Hepatocyte (in vitro differentiated cells): Measurements from ENCODE around the gene LDB3. TPM values are rescaled to one million over a fixed set of nuclear protein-coding genes. Genes with fewer than 3 reads are reported as not detected.
"Not testable (repeated sequence)": the region's sequence is repeated elsewhere in the genome, so short reads cannot be mapped to it uniquely, and the experiment has no call there.

Experiments
- DNase-seq: peaks from one replicate; pipeline ENCODE4 v3.0.0-alpha.2; 2016; ENCODE audit warnings: low spot score
- H2AFZ ChIP-seq: fragments of 200-600 bp; sonication (generic); 2 replicates; pipeline ENCODE4 v1.6.0; 2016; ENCODE audit warnings: antibody characterized with exemption, mild to moderate bottlenecking
- H3K27ac ChIP-seq: fragments of 200-600 bp; sonication (generic); 2 replicates; pipeline ENCODE4 v1.5.1; 2016; ENCODE audit warnings: mild to moderate bottlenecking
- H3K27me3 ChIP-seq: fragments of 200-600 bp; sonication (generic); 2 replicates; pipeline ENCODE4 v1.6.1; 2016
- H3K36me3 ChIP-seq: fragments of 200-600 bp; sonication (generic); replicated peaks from 2 replicates; pipeline ENCODE4 v1.5.1; 2016; ENCODE audit warnings: low read depth; ENCODE audit not compliant: insufficient read depth
- H3K4me1 ChIP-seq: fragments of 200-600 bp; sonication (generic); 2 replicates; pipeline ENCODE4 v1.5.1; 2016; ENCODE audit warnings: mild to moderate bottlenecking, moderate library complexity; ENCODE audit not compliant: insufficient read depth
- H3K4me2 ChIP-seq: fragments of 200-600 bp; sonication (generic); 2 replicates; pipeline ENCODE4 v1.6.0; 2016
- H3K4me3 ChIP-seq: fragments of 200-600 bp; sonication (generic); 2 replicates; pipeline ENCODE4 v1.5.1; 2016; ENCODE audit warnings: mild to moderate bottlenecking
- H3K79me2 ChIP-seq: fragments of 200-600 bp; sonication (generic); 2 replicates; pipeline ENCODE4 v1.6.0; 2017; ENCODE audit warnings: mild to moderate bottlenecking
- H3K9me2 ChIP-seq: fragments of 200-600 bp; sonication (generic); replicated peaks from 2 replicates; pipeline ENCODE4 v1.6.0; 2017; ENCODE audit warnings: mild to moderate bottlenecking; ENCODE audit not compliant: insufficient read depth
- H3K9me3 ChIP-seq: fragments of 200-600 bp; sonication (generic); 2 replicates; pipeline ENCODE4 v1.5.1; 2016; ENCODE audit warnings: low read depth, mild to moderate bottlenecking
- H4K20me1 ChIP-seq: fragments of 200-600 bp; sonication (generic); 2 replicates; pipeline ENCODE4 v1.6.0; 2016; ENCODE audit warnings: mild to moderate bottlenecking; ENCODE audit not compliant: insufficient read depth, poor library complexity, severe bottlenecking
- EZH2 ChIP-seq: fragments of 200-600 bp; sonication (generic); IDR thresholded peaks from 2 replicates; pipeline ENCODE4 v1.6.1; 2016; ENCODE audit warnings: antibody characterized with exemption, mild to moderate bottlenecking, borderline replicate concordance
- EZH2phosphoT487 ChIP-seq: fragments of 200-600 bp; sonication (generic); IDR thresholded peaks from one replicate; pipeline ENCODE4 v1.6.1; 2018; ENCODE audit warnings: antibody characterized with exemption, mild to moderate bottlenecking, low read depth, moderate library complexity; ENCODE audit not compliant: unreplicated experiment, severe bottlenecking
- WGBS: methylation state at CpG from one replicate; pipeline ENCODE4 v1.1.6; 2016; ENCODE audit warnings: low lambda C conversion rate; ENCODE audit errors: missing lambda C conversion rate; 5-methylcytosine and 5-hydroxymethylcytosine counted together
- polyA plus RNA-seq: library from polyadenylated mRNA; unstranded; fragments of >200 nt; fragmentation: Nextera tagmentation; extraction: Ambion mirVana; gene quantifications from 2 replicates; pipeline ENCODE4 v1.2.1, GENCODE V29; 2016
- total RNA-seq: library from RNA; depleted of rRNA; stranded (reverse); fragments of >200 nt; gene quantifications from 2 replicates; pipeline ENCODE4 v1.2.3, GENCODE V29; 2014
- TF ChIP-seq, protein P1 (sequence below): fragments of 200-600 bp; sonication (generic); IDR thresholded peaks from 2 replicates; pipeline ENCODE4 v1.5.1; 2016; ENCODE audit warnings: antibody characterized with exemption, mild to moderate bottlenecking; ENCODE audit not compliant: poor library complexity

Gene LDB3
- total and polyA plus RNA-seq, 2 experiments from 2014 or later: 0.31 TPM; not detected in 1

DNA sequence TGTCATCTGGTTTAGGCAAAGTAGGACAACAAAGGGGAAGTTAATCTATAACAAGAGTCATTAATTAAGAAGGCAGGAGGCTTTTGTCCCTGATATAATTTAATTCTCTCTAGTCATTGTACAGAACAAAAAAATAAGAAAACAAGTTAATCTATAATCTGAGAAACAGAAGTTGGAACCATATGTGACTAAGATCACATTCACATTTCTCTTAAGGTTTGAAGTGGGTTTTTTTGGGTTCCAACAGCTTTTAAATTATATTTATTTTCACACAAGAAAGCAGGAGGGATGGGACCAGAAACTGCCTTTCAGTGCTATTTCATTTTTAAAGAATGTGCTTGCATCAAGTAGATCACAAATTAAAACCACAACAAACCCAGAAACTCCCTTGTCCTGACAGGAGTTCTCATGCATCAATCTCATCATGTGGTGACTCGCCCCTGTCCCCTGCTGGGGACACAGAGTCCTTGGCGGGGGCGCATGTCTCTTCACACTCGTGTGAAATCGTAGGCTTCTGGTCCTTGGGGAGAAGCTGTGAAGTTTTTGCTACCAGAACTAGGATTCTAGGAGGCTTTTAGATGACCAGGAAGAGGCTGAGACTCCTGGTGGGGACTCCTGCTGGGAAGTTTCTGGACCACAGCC is 24.0 kb upstream of the LDB3 start:
- Histone ChIP-seq H3K9me2 (no peaks in the 10 kb centered on the region), H4K20me1 (no peaks in the 10 kb centered on the region), H3K79me2 (no peaks in the 10 kb centered on the region), H3K27ac (no peak overlapping the region), H2AFZ (no peak overlapping the region), H3K4me2 (no peak overlapping the region), H3K4me3 (no peak overlapping the region), H3K36me3 (no peaks in the 10 kb centered on the region), H3K9me3 (no peaks in the 10 kb centered on the region), H3K27me3 (no peaks in the 10 kb centered on the region), H3K4me1 (peaks cover 16% of the 10 kb centered on the region)
- DNase-seq: no peak
- 75% methylated on average over 5 of the region's 5 CpGs for WGBS
- no peak for TF ChIP-seq EZH2phosphoT487
- TF ChIP-seq, protein P1, sequence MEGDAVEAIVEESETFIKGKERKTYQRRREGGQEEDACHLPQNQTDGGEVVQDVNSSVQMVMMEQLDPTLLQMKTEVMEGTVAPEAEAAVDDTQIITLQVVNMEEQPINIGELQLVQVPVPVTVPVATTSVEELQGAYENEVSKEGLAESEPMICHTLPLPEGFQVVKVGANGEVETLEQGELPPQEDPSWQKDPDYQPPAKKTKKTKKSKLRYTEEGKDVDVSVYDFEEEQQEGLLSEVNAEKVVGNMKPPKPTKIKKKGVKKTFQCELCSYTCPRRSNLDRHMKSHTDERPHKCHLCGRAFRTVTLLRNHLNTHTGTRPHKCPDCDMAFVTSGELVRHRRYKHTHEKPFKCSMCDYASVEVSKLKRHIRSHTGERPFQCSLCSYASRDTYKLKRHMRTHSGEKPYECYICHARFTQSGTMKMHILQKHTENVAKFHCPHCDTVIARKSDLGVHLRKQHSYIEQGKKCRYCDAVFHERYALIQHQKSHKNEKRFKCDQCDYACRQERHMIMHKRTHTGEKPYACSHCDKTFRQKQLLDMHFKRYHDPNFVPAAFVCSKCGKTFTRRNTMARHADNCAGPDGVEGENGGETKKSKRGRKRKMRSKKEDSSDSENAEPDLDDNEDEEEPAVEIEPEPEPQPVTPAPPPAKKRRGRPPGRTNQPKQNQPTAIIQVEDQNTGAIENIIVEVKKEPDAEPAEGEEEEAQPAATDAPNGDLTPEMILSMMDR: peak; percentile 22

DNA sequence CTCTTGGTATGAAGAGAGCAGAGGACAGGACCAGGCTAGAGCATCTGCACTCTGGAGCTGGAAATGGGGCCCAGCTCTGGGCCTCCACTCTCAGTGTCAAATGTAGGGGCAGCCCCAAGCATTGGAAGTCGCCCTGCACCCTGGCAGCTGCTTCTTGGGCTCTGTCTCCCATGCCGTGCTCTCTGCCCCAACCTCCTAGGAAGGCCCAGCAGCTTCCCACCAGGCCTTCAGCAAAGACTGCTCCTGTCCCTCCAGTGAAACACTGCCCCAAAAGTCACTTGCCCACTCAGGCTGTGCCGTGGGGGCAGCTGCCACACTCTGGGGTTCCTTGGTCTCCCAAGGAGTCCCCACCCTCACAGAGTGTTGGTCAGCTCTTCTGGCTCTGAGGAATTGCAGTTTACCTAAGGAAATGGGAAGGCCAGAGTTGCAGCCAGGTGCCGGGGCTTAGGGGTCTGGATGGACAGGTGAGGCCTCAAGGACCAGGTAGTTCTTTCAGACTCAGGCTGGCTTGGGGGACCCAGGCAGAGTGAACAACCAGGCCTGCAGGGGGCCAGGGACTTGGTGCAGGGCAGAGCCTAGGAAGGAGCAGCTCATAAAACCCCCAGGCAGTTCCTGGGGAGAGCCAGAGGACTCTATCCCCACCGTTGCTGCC is 23.4 kb upstream of the LDB3 start:
- no peaks in the 10 kb centered on the region for H3K9me2 ChIP-seq
- no peaks in the 10 kb centered on the region for H3K9me3 ChIP-seq
- H4K20me1 ChIP-seq: no peaks in the 10 kb centered on the region
- H2AFZ ChIP-seq: no peak overlapping the region
- H3K4me1 ChIP-seq: peaks cover 21% of the 10 kb centered on the region
- no peaks in the 10 kb centered on the region for H3K27me3 ChIP-seq
- TF ChIP-seq EZH2phosphoT487 (no peak), EZH2 (no peak)
- TF ChIP-seq, protein P1: no peak
- no peak for DNase-seq
- H3K4me3 ChIP-seq: no peak overlapping the region
- no peaks in the 10 kb centered on the region for H3K79me2 ChIP-seq
- H3K27ac ChIP-seq: no peak overlapping the region
- no peaks in the 10 kb centered on the region for H3K36me3 ChIP-seq
- H3K4me2 ChIP-seq: no peak overlapping the region
- WGBS: 91% methylated on average over 5 of the region's 5 CpGs

DNA sequence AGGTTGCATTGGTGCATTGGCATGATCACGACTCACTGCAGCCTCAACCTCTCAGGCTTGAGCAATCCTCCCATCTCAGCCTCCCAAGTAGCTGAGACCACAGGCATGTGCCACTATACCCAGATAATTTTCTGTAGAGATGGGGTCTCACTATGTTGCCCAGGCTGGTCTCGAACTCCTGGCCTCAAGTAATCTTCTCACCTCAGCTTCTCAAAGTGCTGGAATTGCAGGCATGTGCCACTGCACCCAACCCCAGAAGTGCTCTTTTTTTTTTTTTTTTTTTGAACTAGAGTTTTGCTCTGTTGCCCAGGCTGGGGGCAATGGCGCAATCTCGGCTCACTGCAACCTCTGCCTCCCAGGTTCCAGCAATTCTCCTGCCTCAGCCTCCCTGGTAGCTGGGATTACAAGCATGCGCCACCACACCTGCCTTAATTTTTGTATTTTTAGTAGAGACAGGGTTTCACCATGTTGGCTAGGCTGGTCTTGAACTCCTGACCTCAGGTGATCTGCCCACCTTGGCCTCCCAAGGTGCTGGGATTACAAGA is 22.6 kb upstream of the LDB3 start:
- not testable (repeated sequence) for H3K27me3 ChIP-seq, H3K4me3 ChIP-seq, H3K9me2 ChIP-seq, H3K36me3 ChIP-seq, H4K20me1 ChIP-seq, H3K9me3 ChIP-seq, DNase-seq, H3K27ac ChIP-seq, H2AFZ ChIP-seq, H3K4me2 ChIP-seq, H3K79me2 ChIP-seq
- WGBS: 98% methylated on average over 5 of the region's 5 CpGs
- peaks cover 21% of the 10 kb centered on the region for H3K4me1 ChIP-seq

DNA sequence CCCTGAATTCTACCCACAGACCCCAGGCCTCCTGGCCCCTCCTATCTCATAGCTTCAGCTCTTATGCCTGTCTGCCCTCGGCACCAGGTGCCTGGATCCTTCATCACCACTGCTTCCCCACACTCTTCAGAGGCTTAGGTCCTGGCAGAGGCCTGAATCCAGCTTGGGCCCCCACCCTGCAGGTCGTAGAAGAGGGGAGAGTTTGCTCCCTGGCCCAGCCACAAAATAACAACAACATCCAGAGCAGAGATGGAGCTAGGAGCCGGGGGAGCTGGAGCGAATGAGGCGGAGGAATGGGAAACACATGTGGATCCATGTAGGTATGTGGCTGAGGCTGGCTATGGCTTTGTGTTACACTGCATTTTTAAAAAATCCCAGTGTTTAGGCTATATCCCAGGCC is 21.8 kb upstream of the LDB3 start:
- no peak for DNase-seq
- WGBS: 76% methylated on average over 5 of the region's 5 CpGs

More for the DNA sequence above, 21.8 kb upstream of the LDB3 start:
- peaks cover 21% of the 10 kb centered on the region for H3K4me1 ChIP-seq
- no peaks in the 10 kb centered on the region for H3K27me3 ChIP-seq
- no peak overlapping the region for H2AFZ ChIP-seq
- H3K9me2 ChIP-seq: no peaks in the 10 kb centered on the region
- H3K4me2 ChIP-seq: no peak overlapping the region
- no peaks in the 10 kb centered on the region for H3K36me3 ChIP-seq
- H3K4me3 ChIP-seq: no peak overlapping the region
- TF ChIP-seq EZH2 (no peak), EZH2phosphoT487 (no peak)
- TF ChIP-seq, protein P1: no peak
- peak overlapping the region; percentile 55 for H3K27ac ChIP-seq
- H3K79me2 ChIP-seq: no peaks in the 10 kb centered on the region
- no peaks in the 10 kb centered on the region for H4K20me1 ChIP-seq
- H3K9me3 ChIP-seq: no peaks in the 10 kb centered on the region
